Measurements from ENCODE around the gene PRADC1.

PRADC1 gene

DNA sequence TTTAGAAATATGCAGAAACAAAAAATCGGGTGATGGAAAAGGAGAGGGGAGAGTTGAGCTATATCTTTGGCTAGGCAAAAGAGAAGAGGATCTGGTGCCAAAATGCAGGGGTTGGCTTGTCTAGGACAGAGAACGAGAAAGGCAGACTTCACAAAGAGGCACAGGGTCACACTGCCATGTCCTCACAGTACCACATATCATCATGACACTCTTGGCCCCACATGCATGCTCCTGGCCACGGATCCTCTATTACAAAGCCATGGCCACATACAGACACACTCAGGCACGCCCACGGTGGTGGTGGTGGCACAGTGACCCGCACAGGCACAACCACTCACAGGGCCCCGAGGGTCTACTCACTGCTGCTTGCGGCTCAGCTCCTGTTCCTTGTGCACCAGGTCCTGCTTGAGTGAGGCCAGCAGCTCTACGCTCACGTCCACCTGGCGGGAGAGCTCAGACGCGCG is 35.4 kb upstream of the PRADC1 start:
- H3K4me3 ChIP-seq (ENCODE audit: low read depth, low read length), result no peak overlapping the region
- no peak for TF ChIP-seq CTCF (IDR thresholded peaks at IDR 0.05; ENCODE audit: low read depth, low read length, missing control alignments)

GRCh38 chr2:73267008-73267407 is 34.0 kb upstream of the PRADC1 start:
- no peak overlapping the region for H3K4me3 ChIP-seq (ENCODE audit: low read depth, low read length)
- no peak for TF ChIP-seq CTCF (IDR thresholded peaks at IDR 0.05; ENCODE audit: low read depth, low read length, missing control alignments)
- DNase-seq (ENCODE audit: low read depth), result no peak

More for the DNA sequence above, 35.4 kb upstream of the PRADC1 start:
- DNase-seq (ENCODE audit: low read depth), result no peak

GRCh38 chr2:73266061-73266901 is 33.2 kb upstream of the PRADC1 start:
- no peak for TF ChIP-seq CTCF (IDR thresholded peaks at IDR 0.05; ENCODE audit: low read depth, low read length, missing control alignments)
- DNase-seq (ENCODE audit: low read depth), result no peak

GRCh38 chr2:73265298-73266060 is 32.4 kb upstream of the PRADC1 start:
- DNase-seq (ENCODE audit: low read depth), result no peak
- H3K4me3 ChIP-seq (ENCODE audit: low read depth, low read length), result no peak overlapping the region
- no peak for TF ChIP-seq CTCF (IDR thresholded peaks at IDR 0.05; ENCODE audit: low read depth, low read length, missing control alignments)

More at GRCh38 chr2:73266061-73266901, 33.2 kb upstream of the PRADC1 start:
- no peak overlapping the region for H3K4me3 ChIP-seq (ENCODE audit: low read depth, low read length)

DNA sequence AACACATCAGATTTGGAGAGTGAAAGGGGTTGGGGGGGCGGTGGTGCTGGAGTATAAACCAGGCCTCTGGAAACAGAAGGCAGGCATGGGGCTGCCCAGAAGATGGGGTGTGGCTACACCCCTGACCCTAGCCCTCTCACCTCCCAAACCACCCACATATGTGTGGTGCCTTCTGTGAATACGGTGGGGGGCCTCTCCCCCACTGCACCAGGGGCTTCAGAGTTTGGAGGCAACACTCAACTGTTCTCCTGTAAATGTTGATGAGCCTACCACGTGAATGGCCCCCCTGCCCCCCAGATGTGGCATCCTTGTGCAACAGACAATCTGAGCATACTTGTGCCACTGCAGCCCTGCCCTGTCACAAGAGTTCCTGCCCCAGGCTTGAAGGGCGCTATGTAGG is 31.7 kb upstream of the PRADC1 start:
- DNase-seq (ENCODE audit: low read depth), result no peak
- H3K4me3 ChIP-seq (ENCODE audit: low read depth, low read length), result no peak overlapping the region
- TF ChIP-seq CTCF (IDR thresholded peaks at IDR 0.05; ENCODE audit: low read depth, low read length, missing control alignments), result no peak

DNA sequence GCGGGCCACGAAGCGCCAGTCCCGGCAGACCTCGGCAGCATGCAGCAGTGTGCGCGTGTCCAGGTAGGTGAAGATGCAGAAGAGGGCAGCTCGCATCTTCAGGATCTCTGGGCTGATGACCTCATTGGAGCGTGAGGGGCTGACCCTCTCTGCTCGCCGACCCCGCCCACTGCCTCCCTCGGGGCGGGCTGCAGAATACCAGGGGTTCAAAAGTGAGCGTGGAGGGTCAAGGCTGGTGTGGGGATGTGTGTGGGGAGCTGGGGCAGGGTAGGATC is 31.2 kb upstream of the PRADC1 start:
- H3K4me3 ChIP-seq (ENCODE audit: low read depth, low read length), result no peak overlapping the region
- no peak for TF ChIP-seq CTCF (IDR thresholded peaks at IDR 0.05; ENCODE audit: low read depth, low read length, missing control alignments)
- DNase-seq (ENCODE audit: low read depth), result no peak

Data from GM12864 (cell line).